Left ventricle myocardium inferior (tissue), 1 donor: ENCODE data around the gene SLC34A1. TPM values are rescaled to one million over a fixed set of nuclear protein-coding genes. Genes with fewer than 3 reads are reported as not detected.

Experiments used
- DNase-seq: peaks from one replicate; pipeline ENCODE4 v3.0.0-alpha.2; 2020
- H3K27ac ChIP-seq: fragments of 200-600 bp; replicated peaks from 2 replicates; pipeline ENCODE4 v1.8.0; 2021
- H3K27me3 ChIP-seq: fragments of 200-600 bp; 2 replicates; pipeline ENCODE4 v1.8.0; 2021; ENCODE audit warnings: low read depth
- H3K36me3 ChIP-seq: fragments of 200-600 bp; 2 replicates; pipeline ENCODE4 v1.8.0; 2021
- H3K4me1 ChIP-seq: fragments of 200-600 bp; 2 replicates; pipeline ENCODE4 v1.8.0; 2021
- H3K4me3 ChIP-seq: fragments of 200-600 bp; 2 replicates; pipeline ENCODE4 v1.8.0; 2021; ENCODE audit warnings: mild to moderate bottlenecking, moderate library complexity
- H3K9me3 ChIP-seq: fragments of 200-600 bp; replicated peaks from 2 replicates; pipeline ENCODE4 v1.8.0; 2021
- intact Hi-C: fragments of 100-400 bp; cut with micrococcal nuclease; formaldehyde crosslinking; loops from one replicate; pipeline ENCODE4 v1.11.0; 2022
- total RNA-seq: library from RNA; stranded (reverse); fragmentation: NEBNext Ultra II Directional; extraction: Animal tissue kit (Norgen Biotek cat#: 25700); gene quantifications from one replicate; pipeline ENCODE4 v1.2.1, GENCODE V29; 2021
- TF ChIP-seq, protein P1 (sequence below): fragments of 200-600 bp; IDR thresholded peaks from 2 replicates; pipeline ENCODE4 v1.8.0; 2021; ENCODE audit warnings: antibody characterized with exemption, mild to moderate bottlenecking, borderline replicate concordance
- donor health status: DM: no; HTN: yes; CAD: no; lungs with severe emphysema.

Gene SLC34A1
- total RNA-seq, 1 donor from 2014 or later, result not detected

DNA sequence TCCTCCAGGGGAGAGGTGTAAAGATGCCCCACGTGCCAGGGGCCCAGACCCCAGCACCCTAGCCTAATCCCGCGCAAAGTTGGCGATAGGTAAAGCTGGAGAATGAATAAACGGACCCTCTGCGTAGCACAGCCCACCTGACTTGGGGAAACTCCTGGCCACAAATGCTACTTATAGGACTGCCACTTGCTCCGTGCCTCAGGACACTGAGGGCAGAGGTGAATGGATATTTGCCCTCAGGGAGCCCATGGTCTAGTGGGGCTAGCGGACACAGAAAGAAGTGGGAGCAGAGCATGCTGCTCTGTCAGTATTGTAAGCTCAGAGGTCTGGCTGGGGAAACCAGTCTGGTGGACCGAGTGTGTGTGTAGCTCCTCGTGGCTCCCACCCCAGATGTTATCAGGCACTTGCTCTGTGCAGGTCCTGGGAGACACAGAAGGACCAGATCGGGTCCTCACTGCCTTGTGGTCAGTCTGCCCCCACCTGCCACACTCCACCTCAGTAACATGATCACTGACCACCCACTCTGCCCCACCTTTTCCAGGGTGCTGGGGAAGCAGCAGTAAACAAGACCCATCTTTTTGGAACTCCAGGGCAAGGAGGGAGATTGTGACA, 43.1 kb downstream of the SLC34A1 start:
- H3K9me3 ChIP-seq, result no peaks in the 10 kb centered on the region
- H3K4me3 ChIP-seq, result peak overlapping the region; percentile 81
- intact Hi-C loops, result no loop called here
- peaks cover 45% of the 10 kb centered on the region for H3K4me1 ChIP-seq
- TF ChIP-seq, protein P1, sequence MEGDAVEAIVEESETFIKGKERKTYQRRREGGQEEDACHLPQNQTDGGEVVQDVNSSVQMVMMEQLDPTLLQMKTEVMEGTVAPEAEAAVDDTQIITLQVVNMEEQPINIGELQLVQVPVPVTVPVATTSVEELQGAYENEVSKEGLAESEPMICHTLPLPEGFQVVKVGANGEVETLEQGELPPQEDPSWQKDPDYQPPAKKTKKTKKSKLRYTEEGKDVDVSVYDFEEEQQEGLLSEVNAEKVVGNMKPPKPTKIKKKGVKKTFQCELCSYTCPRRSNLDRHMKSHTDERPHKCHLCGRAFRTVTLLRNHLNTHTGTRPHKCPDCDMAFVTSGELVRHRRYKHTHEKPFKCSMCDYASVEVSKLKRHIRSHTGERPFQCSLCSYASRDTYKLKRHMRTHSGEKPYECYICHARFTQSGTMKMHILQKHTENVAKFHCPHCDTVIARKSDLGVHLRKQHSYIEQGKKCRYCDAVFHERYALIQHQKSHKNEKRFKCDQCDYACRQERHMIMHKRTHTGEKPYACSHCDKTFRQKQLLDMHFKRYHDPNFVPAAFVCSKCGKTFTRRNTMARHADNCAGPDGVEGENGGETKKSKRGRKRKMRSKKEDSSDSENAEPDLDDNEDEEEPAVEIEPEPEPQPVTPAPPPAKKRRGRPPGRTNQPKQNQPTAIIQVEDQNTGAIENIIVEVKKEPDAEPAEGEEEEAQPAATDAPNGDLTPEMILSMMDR, result no peak
- peaks cover 7% of the 10 kb centered on the region for H3K36me3 ChIP-seq
- H3K27me3 ChIP-seq, result no peaks in the 10 kb centered on the region
- peak overlapping the region; percentile 87 for H3K27ac ChIP-seq
- no peak for DNase-seq

DNA sequence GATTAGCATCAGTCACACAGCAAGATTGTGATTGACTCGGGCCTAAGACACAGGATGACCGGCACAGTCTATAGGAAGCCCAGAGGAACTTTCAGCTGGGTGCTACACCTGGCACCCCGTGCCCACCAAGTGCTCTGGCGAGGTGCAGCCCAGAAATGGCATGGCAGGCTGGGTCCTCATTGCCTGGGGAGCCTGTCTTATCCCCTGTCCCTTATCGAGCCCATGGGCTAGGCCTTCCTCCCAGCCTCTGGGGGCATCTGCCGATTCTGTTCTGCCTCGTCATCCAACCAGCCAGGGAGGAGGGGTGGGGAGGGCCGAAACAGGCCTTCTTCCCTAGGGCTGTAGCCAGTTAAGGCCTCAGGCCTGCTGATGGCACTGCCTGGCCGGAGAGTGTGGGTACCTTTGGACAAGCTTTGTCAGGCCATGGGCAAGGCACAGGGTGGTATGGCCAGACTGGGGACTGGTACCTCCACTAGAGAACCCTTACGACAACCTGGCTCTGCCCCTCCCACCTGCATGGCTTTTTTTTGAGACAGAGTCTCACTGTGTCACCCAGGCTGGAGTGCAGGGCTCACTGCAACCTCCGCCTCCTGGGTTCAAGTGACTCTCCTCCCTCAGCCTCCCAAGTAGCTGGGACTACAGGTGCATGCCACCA, 43.8 kb downstream of the SLC34A1 start:
- intact Hi-C loops, result no loop called here
- no peaks in the 10 kb centered on the region for H3K27me3 ChIP-seq
- H3K27ac ChIP-seq, result no peak overlapping the region
- H3K4me3 ChIP-seq, result peak overlapping the region; percentile 81
- TF ChIP-seq, protein P1, result no peak
- H3K36me3 ChIP-seq, result peaks cover 15% of the 10 kb centered on the region
- no peak for DNase-seq
- H3K9me3 ChIP-seq, result no peaks in the 10 kb centered on the region
- H3K4me1 ChIP-seq, result peaks cover 53% of the 10 kb centered on the region

DNA sequence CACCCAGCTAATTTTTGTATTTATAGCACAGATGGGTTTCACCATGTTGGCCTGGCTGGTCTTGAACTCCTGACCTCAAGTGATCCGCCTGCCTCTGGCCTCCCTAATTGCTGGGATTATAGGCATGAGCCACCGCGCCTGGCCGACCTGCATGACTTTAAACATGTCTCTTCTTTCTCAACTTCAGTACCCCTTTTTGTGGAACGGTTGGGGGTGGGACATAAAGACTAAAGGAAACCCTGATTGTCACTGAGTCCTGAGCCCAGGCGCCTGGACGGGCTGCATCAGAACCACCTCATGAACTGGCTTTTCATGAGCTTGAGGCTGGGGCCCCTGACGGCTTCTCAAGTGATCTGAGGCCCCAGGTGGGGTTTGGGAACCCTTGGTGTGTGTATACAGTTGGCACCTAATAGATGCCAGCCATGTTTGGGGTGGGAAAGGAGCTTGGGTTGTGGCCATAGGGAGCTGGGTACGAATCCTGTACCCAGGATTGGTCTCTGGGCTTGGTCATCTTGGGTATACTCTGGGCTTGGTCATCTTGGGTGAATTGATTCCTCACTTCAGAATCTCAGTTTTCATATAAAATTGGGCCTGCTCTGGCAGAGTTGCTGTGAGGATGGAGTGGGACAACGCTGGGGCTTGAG, 44.5 kb downstream of the SLC34A1 start:
- intact Hi-C loops, result no loop called here
- TF ChIP-seq, protein P1, result no peak
- no peak for DNase-seq
- Histone ChIP-seq H3K27me3 (no peaks in the 10 kb centered on the region), H3K27ac (peak overlapping the region; percentile 15), H3K9me3 (no peaks in the 10 kb centered on the region), H3K4me1 (peaks cover 53% of the 10 kb centered on the region), H3K36me3 (peaks cover 21% of the 10 kb centered on the region), H3K4me3 (no peak overlapping the region)

DNA sequence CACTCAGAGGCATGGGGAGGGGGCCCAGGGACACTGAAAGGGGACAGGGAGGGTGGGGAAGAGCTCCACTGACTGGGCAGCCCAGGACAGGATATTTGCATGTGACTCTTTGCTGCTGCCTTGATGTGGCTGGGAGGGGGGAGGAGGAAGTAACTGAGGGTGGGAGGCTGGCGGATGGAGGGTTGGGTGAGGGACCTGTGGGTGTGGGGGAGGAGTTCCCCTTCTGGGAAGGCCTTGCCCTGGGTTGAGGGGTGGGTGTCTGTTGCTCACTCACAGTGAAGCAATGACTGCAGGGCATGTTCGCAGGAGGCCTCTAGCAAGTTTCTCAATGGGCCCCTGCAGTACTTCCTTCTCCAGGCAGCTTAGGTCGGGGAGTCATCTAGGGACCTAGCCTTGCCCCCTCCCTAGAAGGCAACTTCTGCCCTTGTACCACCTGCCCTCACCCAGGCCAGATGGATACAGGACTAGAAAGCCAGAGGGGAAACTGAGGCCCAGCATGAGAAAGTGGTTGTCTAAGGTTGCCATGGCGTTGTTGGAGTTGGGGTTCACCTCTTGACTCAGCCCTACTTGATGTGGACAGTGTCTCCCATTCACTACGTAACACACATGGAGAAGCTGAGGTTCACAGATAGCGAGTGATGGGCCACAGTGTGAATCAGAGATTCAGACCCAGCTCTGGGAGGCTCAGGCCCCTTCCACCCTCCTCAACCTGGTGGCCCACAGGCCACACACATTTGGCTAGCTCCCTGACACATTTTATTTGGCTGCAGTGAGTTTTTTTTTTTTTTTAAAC, 45.2 kb downstream of the SLC34A1 start:
- Histone ChIP-seq H3K4me3 (no peak overlapping the region), H3K27ac (no peak overlapping the region), H3K27me3 (no peaks in the 10 kb centered on the region), H3K9me3 (no peaks in the 10 kb centered on the region), H3K36me3 (peaks cover 29% of the 10 kb centered on the region), H3K4me1 (peaks cover 53% of the 10 kb centered on the region)
- TF ChIP-seq, protein P1, result no peak
- DNase-seq, result peak; percentile 67
- intact Hi-C loops, result no loop called here
